DOHH2 (cell line): ENCODE results near the gene PDE11A.

Source experiments
- CTCF ChIP-seq: fragments of 200-600 bp; sonication (generic); IDR thresholded peaks from one replicate; pipeline ENCODE4 v1.5.1; 2014; ENCODE audit warnings: antibody characterized with exemption, mild to moderate bottlenecking, low read depth, low read length; ENCODE audit not compliant: poor library complexity, severe bottlenecking
- EZH2phosphoT487 ChIP-seq: fragments of 200-600 bp; sonication (generic); IDR thresholded peaks from 2 replicates; pipeline ENCODE4 v1.6.1; 2017; ENCODE audit warnings: borderline replicate concordance, mild to moderate bottlenecking, antibody characterized with exemption, low read length, moderate library complexity, mixed read lengths

GRCh38 chr2:177641331-177641730 lies 431.2 kb downstream of the PDE11A start:
- no peak for TF ChIP-seq CTCF
- no peak for TF ChIP-seq EZH2phosphoT487
